ENCODE results near the gene CUX1.
"Not testable (repeated sequence)": the region's sequence is repeated elsewhere in the genome, so short reads cannot be mapped to it uniquely, and the experiment has no call there.

Gene CUX1

GRCh38 chr7:101833799-101834198 lies 16.4 kb downstream of the CUX1 start:
- no peaks in the 10 kb centered on the region for H3K27me3 ChIP-seq
- TF ChIP-seq CTCF (IDR thresholded peaks at IDR 0.05; ENCODE audit: low read depth, low read length) = no peak
- H3K9me3 ChIP-seq = no peaks in the 10 kb centered on the region
- no peaks in the 10 kb centered on the region; the same call in none of the 2 replicates for H3K36me3 ChIP-seq
- no peak for DNase-seq
- H3K4me3 ChIP-seq (ENCODE audit: low read depth, low read length) = no peak overlapping the region
- no peaks in the 10 kb centered on the region for H3K4me1 ChIP-seq

- DNase-seq = no peak
- TF ChIP-seq CTCF (IDR thresholded peaks at IDR 0.05; ENCODE audit: low read depth, low read length) = no peak
- H3K4me1 ChIP-seq = no peaks in the 10 kb centered on the region
- no peaks in the 10 kb centered on the region for H3K9me3 ChIP-seq
- H3K27me3 ChIP-seq = no peaks in the 10 kb centered on the region
- H3K4me3 ChIP-seq (ENCODE audit: low read depth, low read length) = no peak overlapping the region
- no peaks in the 10 kb centered on the region; the same call in none of the 2 replicates for H3K36me3 ChIP-seq
These were observed 17.7 kb downstream of the CUX1 start for GRCh38 chr7:101835136-101835535.

GRCh38 chr7:101837433-101837832 lies 20.0 kb downstream of the CUX1 start:
- H3K4me1 ChIP-seq, H3K9me3 ChIP-seq, DNase-seq: not testable (repeated sequence)

GRCh38 chr7:101838837-101839483 lies 21.5 kb downstream of the CUX1 start:
- no peak for DNase-seq
- Histone ChIP-seq H3K9me3 (no peaks in the 10 kb centered on the region), H3K36me3 (no peaks in the 10 kb centered on the region; the same call in 1 of the 2 replicates), H3K4me1 (no peaks in the 10 kb centered on the region), H3K27me3 (no peaks in the 10 kb centered on the region), H3K4me3 (ENCODE audit: low read depth, low read length) (no peak overlapping the region)
- TF ChIP-seq CTCF (IDR thresholded peaks at IDR 0.05; ENCODE audit: low read depth, low read length) = no peak

More at GRCh38 chr7:101837433-101837832, 20.0 kb downstream of the CUX1 start:
- H3K4me3 ChIP-seq (ENCODE audit: low read depth, low read length); H3K27me3 ChIP-seq; H3K36me3 ChIP-seq: not testable (repeated sequence)

GRCh38 chr7:101841328-101841727 lies 23.9 kb downstream of the CUX1 start:
- H3K4me1 ChIP-seq = no peaks in the 10 kb centered on the region
- H3K4me3 ChIP-seq (ENCODE audit: low read depth, low read length) = no peak overlapping the region
- TF ChIP-seq CTCF (IDR thresholded peaks at IDR 0.05; ENCODE audit: low read depth, low read length) = no peak
- no peaks in the 10 kb centered on the region for H3K9me3 ChIP-seq
- no peak for DNase-seq
- no peaks in the 10 kb centered on the region for H3K27me3 ChIP-seq
- no peaks in the 10 kb centered on the region; the same call in 1 of the 2 replicates for H3K36me3 ChIP-seq

- Histone ChIP-seq H3K4me3 (ENCODE audit: low read depth, low read length) (no peak overlapping the region), H3K9me3 (peaks cover 9% of the 10 kb centered on the region; the same call in 1 of the 2 replicates), H3K36me3 (peaks cover 2% of the 10 kb centered on the region; the same call in 1 of the 2 replicates), H3K4me1 (no peaks in the 10 kb centered on the region), H3K27me3 (no peaks in the 10 kb centered on the region)
- no peak for DNase-seq
- TF ChIP-seq CTCF (IDR thresholded peaks at IDR 0.05; ENCODE audit: low read depth, low read length) = no peak
These were observed 26.2 kb downstream of the CUX1 start for GRCh38 chr7:101843293-101844271.

All from BE2C (cell line).